Smooth muscle cell (in vitro differentiated cells): ENCODE results near the gene TMPRSS2. TPM values are rescaled to one million over a fixed set of nuclear protein-coding genes. Genes with fewer than 3 reads are reported as not detected.

Source experiments
- DNase-seq: peaks from one replicate; lab custom pipeline; 2025; ENCODE audit not compliant: unreplicated experiment; lab: John Stamatoyannopoulos, UW
- H2AFZ ChIP-seq: fragments of 200-600 bp; sonication (generic); 2 replicates; pipeline ENCODE4 v1.6.0; 2016; ENCODE audit warnings: antibody characterized with exemption, low read depth, mild to moderate bottlenecking
- H3F3A ChIP-seq: fragments of 200-600 bp; sonication (generic); 2 replicates; pipeline ENCODE4 v1.6.0; 2017; ENCODE audit warnings: antibody characterized with exemption, low read depth
- H3K27ac ChIP-seq: fragments of 200-600 bp; sonication (generic); 2 replicates; pipeline ENCODE4 v1.5.1; 2016; ENCODE audit warnings: low read depth, mild to moderate bottlenecking
- H3K27me3 ChIP-seq: fragments of 200-600 bp; sonication (generic); 2 replicates; pipeline ENCODE4 v1.6.1; 2016; ENCODE audit warnings: low read depth, mild to moderate bottlenecking
- H3K36me3 ChIP-seq: fragments of 200-600 bp; sonication (generic); 2 replicates; pipeline ENCODE4 v1.5.1; 2016; ENCODE audit warnings: low read depth
- H3K4me1 ChIP-seq: fragments of 200-600 bp; sonication (generic); 2 replicates; pipeline ENCODE4 v1.5.1; 2016; ENCODE audit warnings: low read depth
- H3K4me2 ChIP-seq: fragments of 200-600 bp; sonication (generic); 2 replicates; pipeline ENCODE4 v1.6.0; 2016; ENCODE audit warnings: mild to moderate bottlenecking
- H3K4me3 ChIP-seq: fragments of 200-600 bp; sonication (generic); 2 replicates; pipeline ENCODE4 v1.5.1; 2016; ENCODE audit warnings: mild to moderate bottlenecking
- H3K79me2 ChIP-seq: fragments of 200-600 bp; sonication (generic); 2 replicates; pipeline ENCODE4 v1.6.0; 2016; ENCODE audit warnings: low read depth, mild to moderate bottlenecking
- H3K9ac ChIP-seq: fragments of 200-600 bp; sonication (generic); 2 replicates; pipeline ENCODE4 v1.6.0; 2016; ENCODE audit warnings: low read depth
- H3K9me3 ChIP-seq: fragments of 200-600 bp; sonication (generic); replicated peaks from 2 replicates; pipeline ENCODE4 v1.5.1; 2016; ENCODE audit warnings: low read depth
- H4K20me1 ChIP-seq: fragments of 200-600 bp; sonication (generic); 2 replicates; pipeline ENCODE4 v1.6.0; 2016; ENCODE audit warnings: low read depth
- CTCF ChIP-seq: fragments of 200-600 bp; sonication (generic); IDR thresholded peaks from 2 replicates; pipeline ENCODE4 v1.5.1; 2017; ENCODE audit warnings: borderline replicate concordance, mild to moderate bottlenecking, antibody characterized with exemption; ENCODE audit not compliant: insufficient read depth, poor library complexity, severe bottlenecking
- WGBS: methylation state at CpG from one replicate; pipeline ENCODE4 v1.1.7; 2016; ENCODE audit warnings: low lambda C conversion rate; 5-methylcytosine and 5-hydroxymethylcytosine counted together
- polyA plus RNA-seq: library from polyadenylated mRNA; unstranded; fragments of >200 nt; fragmentation: Nextera tagmentation; extraction: Ambion mirVana; gene quantifications from 2 replicates; pipeline ENCODE4 v1.2.1, GENCODE V29; 2016
- total RNA-seq: library from RNA; depleted of rRNA; stranded (reverse); fragments of >200 nt; gene quantifications from 2 replicates; pipeline ENCODE4 v1.2.3, GENCODE V29; 2014

Gene TMPRSS2
- total and polyA plus RNA-seq, 2 experiments from 2014 or later: 0.39 to 1.3 TPM

- no peak for TF ChIP-seq CTCF
- Histone ChIP-seq H3K4me1 (no peaks in the 10 kb centered on the region), H4K20me1 (no peaks in the 10 kb centered on the region), H3K27me3 (peaks cover 29% of the 10 kb centered on the region), H3F3A (no peaks in the 10 kb centered on the region), H3K4me3 (no peak overlapping the region), H3K27ac (no peak overlapping the region), H3K79me2 (no peaks in the 10 kb centered on the region), H3K4me2 (no peak overlapping the region), H3K9me3 (peaks cover 10% of the 10 kb centered on the region), H3K9ac (no peak overlapping the region), H2AFZ (no peak overlapping the region), H3K36me3 (no peaks in the 10 kb centered on the region)
- 70% methylated on average over 10 of the region's 10 CpGs for WGBS
- no peak for DNase-seq
Observed at GRCh38 chr21:41432562-41433460, 75.1 kb downstream of the TMPRSS2 start.

- no peaks in the 10 kb centered on the region for H3K79me2 ChIP-seq
- peaks cover 38% of the 10 kb centered on the region for H3K27me3 ChIP-seq
- peaks cover 10% of the 10 kb centered on the region for H3K9me3 ChIP-seq
- no peaks in the 10 kb centered on the region for H3K4me1 ChIP-seq
- TF ChIP-seq CTCF: no peak
- no peak for DNase-seq
- H3F3A ChIP-seq: no peaks in the 10 kb centered on the region
- no peaks in the 10 kb centered on the region for H3K36me3 ChIP-seq
- H4K20me1 ChIP-seq: no peaks in the 10 kb centered on the region
- no peak overlapping the region for H3K4me2 ChIP-seq
- WGBS: 82% methylated on average over 16 of the region's 16 CpGs
- no peak overlapping the region for H3K27ac ChIP-seq
- no peak overlapping the region for H3K4me3 ChIP-seq
- H2AFZ ChIP-seq: no peak overlapping the region
- no peak overlapping the region for H3K9ac ChIP-seq
Observed at GRCh38 chr21:41431788-41432548, 76.0 kb downstream of the TMPRSS2 start.

GRCh38 chr21:41429925-41430491, 78.0 kb downstream of the TMPRSS2 start:
- no peak overlapping the region for H3K4me3 ChIP-seq
- DNase-seq: no peak
- no peak for TF ChIP-seq CTCF
- peaks cover 55% of the 10 kb centered on the region for H3K27me3 ChIP-seq
- no peaks in the 10 kb centered on the region for H3K79me2 ChIP-seq
- H2AFZ ChIP-seq: no peak overlapping the region
- no peak overlapping the region for H3K4me2 ChIP-seq
- WGBS: 86% methylated on average over 9 of the region's 9 CpGs
- no peaks in the 10 kb centered on the region for H3F3A ChIP-seq
- H4K20me1 ChIP-seq: no peaks in the 10 kb centered on the region
- no peak overlapping the region for H3K27ac ChIP-seq
- no peaks in the 10 kb centered on the region for H3K36me3 ChIP-seq
- no peak overlapping the region for H3K9ac ChIP-seq
- H3K9me3 ChIP-seq: peaks cover 5% of the 10 kb centered on the region
- no peaks in the 10 kb centered on the region for H3K4me1 ChIP-seq
